MCF 10A (cell line): ENCODE measurements around the gene DNAH5. TPM values are rescaled to one million over a fixed set of nuclear protein-coding genes. Genes with fewer than 3 reads are reported as not detected.

Source experiments
- BruUV-seq: library from RNA; stranded (reverse); fragments of 400-500 nt; replicated peaks from 2 replicates; lab custom pipeline; 2021; lab: Mats Ljungman, UMichigan
- CTCF ChIA-PET: fragments of 300-600 bp; sonication (Branson Sonifier 250); formaldehyde crosslinking; extraction: SDS; loops from one replicate; lab custom pipeline; 2021; ENCODE audit warnings: antibody characterized with exemption, inconsistent platforms; lab: Yijun Ruan, JAX
- POLR2A ChIA-PET: fragments of 300-600, 350-650 bp; sonication (Branson Sonifier 250); formaldehyde crosslinking; extraction: SDS; loops from one replicate; lab custom pipeline; 2020; ENCODE audit warnings: antibody characterized with exemption, inconsistent platforms; lab: Yijun Ruan, JAX
- DNase-seq: peaks from one replicate; pipeline ENCODE4 v3.0.0-alpha.2; 2018; ENCODE audit not compliant: unreplicated experiment
- H3K27ac Mint-ChIP-seq: one replicate; pipeline ENCODE4 v1.8.0; 2022; ENCODE audit warnings: mild to moderate bottlenecking, low read depth, mixed read lengths; ENCODE audit not compliant: unreplicated experiment
- H3K27me3 Mint-ChIP-seq: one replicate; pipeline ENCODE4 v1.8.0; 2022; ENCODE audit warnings: mixed read lengths; ENCODE audit not compliant: insufficient read depth, unreplicated experiment
- H3K36me3 Mint-ChIP-seq: one replicate; pipeline ENCODE4 v1.8.0; 2022; ENCODE audit warnings: mild to moderate bottlenecking, moderate library complexity, mixed read lengths; ENCODE audit not compliant: insufficient read depth, unreplicated experiment
- H3K4me1 Mint-ChIP-seq: one replicate; pipeline ENCODE4 v1.8.0; 2022; ENCODE audit warnings: mixed read lengths; ENCODE audit not compliant: insufficient read depth, unreplicated experiment
- H3K4me3 Mint-ChIP-seq: one replicate; pipeline ENCODE4 v1.8.0; 2022; ENCODE audit warnings: mild to moderate bottlenecking, moderate library complexity, mixed read lengths; ENCODE audit not compliant: unreplicated experiment
- H3K9me3 Mint-ChIP-seq: one replicate; pipeline ENCODE4 v1.8.0; 2022; ENCODE audit warnings: mixed read lengths; ENCODE audit not compliant: unreplicated experiment
- CTCF ChIP-seq: fragments of 200-600 bp; IDR thresholded peaks from one replicate; pipeline ENCODE4 v1.8.0; 2022; ENCODE audit warnings: antibody characterized with exemption, mild to moderate bottlenecking; ENCODE audit not compliant: unreplicated experiment
- intact Hi-C: fragments of 100-400 bp; cut with micrococcal nuclease; formaldehyde crosslinking; loops from 2 replicates; pipeline ENCODE4 v1.14.1; 2022
- total RNA-seq: library from RNA; stranded (reverse); gene quantifications from 2 replicates; pipeline ENCODE4 v1.2.3, GENCODE V29; 2022

DNAH5 gene
- total RNA-seq, 1 experiment from 2014 or later = 0.05 TPM

- H3K36me3 Mint-ChIP-seq = no peaks in the 10 kb centered on the region
- ChIA-PET CTCF (interaction anchor here (0.6 to 2.2 kb wide), 9 partner anchors 9 to 672 kb away, joined by 3 to 18 read pairs (median 3); no protein-coding TSS in a partner anchor), POLR2A (interaction anchor here (0.7 to 1.0 kb wide), 2 partner anchors 213 to 366 kb away, joined by 3 to 4 read pairs; no protein-coding TSS in a partner anchor)
- no peak overlapping the region for H3K27ac Mint-ChIP-seq
- H3K4me1 Mint-ChIP-seq = no peaks in the 10 kb centered on the region
- BruUV-seq = no TSS peak
- no peak for TF ChIP-seq CTCF
- peaks cover 17% of the 10 kb centered on the region for H3K27me3 Mint-ChIP-seq
- H3K9me3 Mint-ChIP-seq = no peaks in the 10 kb centered on the region
- DNase-seq = no peak
- H3K4me3 Mint-ChIP-seq = no peak overlapping the region
- intact Hi-C loops = loop anchor here (2.0 kb wide), 1 partner anchor 1039 kb away; no protein-coding TSS in a partner anchor
Observed at GRCh38 chr5:13976223-13976622, 31.7 kb upstream of the DNAH5 start.

- Mint-ChIP-seq H3K36me3 (no peaks in the 10 kb centered on the region), H3K27me3 (peaks cover 27% of the 10 kb centered on the region), H3K27ac (no peak overlapping the region), H3K4me1 (no peaks in the 10 kb centered on the region), H3K9me3 (no peaks in the 10 kb centered on the region), H3K4me3 (no peak overlapping the region)
- BruUV-seq = no TSS peak
- ChIA-PET POLR2A (interaction anchor here (0.6 kb wide), 1 partner anchor 670 kb away, joined by 3 read pairs; no protein-coding TSS in a partner anchor), CTCF (interaction anchor here (1.0 kb wide), 1 partner anchor 673 kb away, joined by 4 read pairs; no protein-coding TSS in a partner anchor)
- intact Hi-C loops = no loop called here
- DNase-seq = no peak
- no peak for TF ChIP-seq CTCF
Observed at GRCh38 chr5:13975246-13975645, 30.8 kb upstream of the DNAH5 start.

GRCh38 chr5:13973724-13974123 lies 29.2 kb upstream of the DNAH5 start:
- no peak for TF ChIP-seq CTCF
- intact Hi-C loops = no loop called here
- DNase-seq = no peak
- ChIA-PET POLR2A (no interaction called here), CTCF (no interaction called here)
- no peak overlapping the region for H3K4me3 Mint-ChIP-seq
- H3K27me3 Mint-ChIP-seq = peaks cover 42% of the 10 kb centered on the region
- H3K9me3 Mint-ChIP-seq = peaks cover 8% of the 10 kb centered on the region
- H3K27ac Mint-ChIP-seq = no peak overlapping the region
- no peaks in the 10 kb centered on the region for H3K36me3 Mint-ChIP-seq
- H3K4me1 Mint-ChIP-seq = no peaks in the 10 kb centered on the region
- BruUV-seq = no TSS peak

DNA sequence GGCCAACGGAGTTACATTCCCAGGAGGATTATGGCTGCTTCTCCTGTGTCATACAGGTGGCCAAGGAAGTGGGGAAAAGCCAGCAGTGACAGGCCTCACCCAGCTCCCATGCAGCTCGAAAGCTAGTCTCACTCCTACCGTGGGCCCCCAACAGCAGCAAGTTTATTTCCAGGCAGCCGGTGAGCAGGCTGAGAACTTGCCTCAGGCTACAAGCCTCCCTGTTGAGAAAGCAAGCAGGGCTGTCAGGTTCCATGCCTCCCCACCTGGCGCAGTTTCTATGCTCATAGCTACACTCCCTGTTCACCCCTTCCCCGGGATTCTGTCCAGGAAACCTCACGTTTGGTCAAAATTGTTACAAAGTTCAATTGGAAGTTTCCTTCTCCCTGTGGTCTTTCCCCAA lies 27.5 kb upstream of the DNAH5 start:
- ChIA-PET CTCF (interaction anchor here (0.7 to 1.5 kb wide), 2 partner anchors 9 to 503 kb away, joined by 3 to 5 read pairs; no protein-coding TSS in a partner anchor), POLR2A (no interaction called here)
- H3K4me1 Mint-ChIP-seq = no peaks in the 10 kb centered on the region
- no TSS peak for BruUV-seq
- no peak overlapping the region for H3K27ac Mint-ChIP-seq
- H3K9me3 Mint-ChIP-seq = peaks cover 8% of the 10 kb centered on the region
- no peaks in the 10 kb centered on the region for H3K36me3 Mint-ChIP-seq
- no peak for DNase-seq
- no peak overlapping the region for H3K4me3 Mint-ChIP-seq
- H3K27me3 Mint-ChIP-seq = peaks cover 48% of the 10 kb centered on the region
- no peak for TF ChIP-seq CTCF
- intact Hi-C loops = no loop called here
